Endothelial cell of umbilical vein (primary cell): ENCODE data around the gene EPB41L3.

Source experiments
- CTCF ChIP-seq, 2 donors: IDR thresholded peaks; 1 replicate in 1 of 2; 2 replicates in 1 of 2; pipeline ENCODE4 v1.5.1; 2011; ENCODE audit warnings: low read length in 2 of 2, mild to moderate bottlenecking in 2 of 2, moderate library complexity in 2 of 2, control low read depth in 1 of 2, inconsistent platforms in 1 of 2, low read depth in 1 of 2; ENCODE audit not compliant: insufficient read depth in 1 of 2; ENCODE audit errors: extremely low read depth in 1 of 2
- FOS ChIP-seq: IDR thresholded peaks from 2 replicates; pipeline ENCODE4 v1.6.1; 2011; ENCODE audit warnings: mild to moderate bottlenecking, low read length, moderate library complexity, borderline replicate concordance; ENCODE audit not compliant: insufficient read depth
- JUN ChIP-seq: IDR thresholded peaks from 2 replicates; pipeline ENCODE4 v1.6.1; 2011; ENCODE audit warnings: borderline replicate concordance, low read depth; ENCODE audit not compliant: insufficient read length, insufficient read depth
- POLR2A ChIP-seq: IDR thresholded peaks from 2 replicates; pipeline ENCODE4 v1.6.1; 2012; ENCODE audit warnings: low read depth, mild to moderate bottlenecking, control low read depth, low read length
- POLR2AphosphoS5 ChIP-seq: IDR thresholded peaks from 2 replicates; pipeline ENCODE4 v1.6.1; 2012; ENCODE audit warnings: low read depth, mild to moderate bottlenecking, control low read depth, low read length, moderate library complexity; ENCODE audit not compliant: insufficient read depth

GRCh38 chr18:5425721-5426120, 118.1 kb downstream of the EPB41L3 start:
- TF ChIP-seq POLR2A (no peak), CTCF (IDR thresholded peaks at IDR 0.05; ENCODE audit: extremely low read depth in 1 of 2, insufficient read depth in 1 of 2, low read depth in 1 of 2, low read length in 2 of 2) (no peak), POLR2AphosphoS5 (no peak), FOS (no peak), JUN (no peak)
